Thyroid gland (tissue), 4 donors: ENCODE results near the gene AADACL2.

Experiments
- CTCF ChIP-seq, 6 experiments: fragments of 200-600 bp in 3 of 6; fragments of 450-650 bp in 3 of 6; sonication (generic) in 3 of 6; IDR thresholded peaks; one replicate each; pipeline ENCODE4 v1.5.1; 2016 to 2019; ENCODE audit warnings: antibody characterized with exemption in 6 of 6, mild to moderate bottlenecking in 2 of 6, inconsistent platforms in 1 of 6, moderate library complexity in 1 of 6
- POLR2A ChIP-seq, 2 donors: fragments of 450-650 bp; IDR thresholded peaks; one replicate each; pipeline ENCODE4 v1.6.1; 2017; ENCODE audit warnings: antibody characterized with exemption in 2 of 2, mild to moderate bottlenecking in 2 of 2, moderate library complexity in 1 of 2

GRCh38 chr3:151788401-151788800, 54.7 kb downstream of the AADACL2 start:
- TF ChIP-seq CTCF (IDR thresholded peaks at IDR 0.05): no peak
- TF ChIP-seq POLR2A (IDR thresholded peaks at IDR 0.05): no peak
